Activated naive CD4-positive, alpha-beta T cell treated with anti-CD3 and anti-CD28 coated beads for 36 hours (primary cell): ENCODE data around the gene GTSE1. TPM values are rescaled to one million over a fixed set of nuclear protein-coding genes. Genes with fewer than 3 reads are reported as not detected.

ENCODE experiments used
- CTCF ChIA-PET: fragments of 350-600 bp; sonication (Branson Sonifier 250); formaldehyde crosslinking; loops from one replicate; lab custom pipeline; 2021; ENCODE audit warnings: antibody characterized with exemption; lab: Charles Lee
- DNase-seq: peaks from one replicate; pipeline ENCODE4 v3.0.0-alpha.2; 2020
- H3K27ac Mint-ChIP-seq: one replicate; pipeline ENCODE4 v1.8.0; 2021; ENCODE audit warnings: mild to moderate bottlenecking, mixed read lengths
- H3K27me3 Mint-ChIP-seq: one replicate; pipeline ENCODE4 v1.8.0; 2021; ENCODE audit warnings: low read depth, mixed read lengths
- H3K36me3 Mint-ChIP-seq: one replicate; pipeline ENCODE4 v1.8.0; 2021; ENCODE audit warnings: low read depth, mixed read lengths
- H3K4me1 Mint-ChIP-seq: one replicate; pipeline ENCODE4 v1.8.0; 2021; ENCODE audit warnings: low read depth, mixed read lengths
- H3K4me3 Mint-ChIP-seq: one replicate; pipeline ENCODE4 v1.8.0; 2021; ENCODE audit warnings: mild to moderate bottlenecking, moderate library complexity, mixed read lengths
- H3K9me3 Mint-ChIP-seq: one replicate; pipeline ENCODE4 v1.8.0; 2021; ENCODE audit warnings: mixed read lengths
- intact Hi-C: fragments of 100-400 bp; cut with micrococcal nuclease; formaldehyde crosslinking; loops from one replicate; pipeline ENCODE4 v1.15.1; 2023
- total RNA-seq, 2 experiments: library from RNA; stranded (reverse); gene quantifications; one replicate each; pipeline ENCODE4 v1.2.3, GENCODE V29; 2021

GTSE1 gene
- total RNA-seq, 2 experiments from 2014 or later = 39.7 to 39.8 TPM

- no peak for DNase-seq
- no peaks in the 10 kb centered on the region for H3K9me3 Mint-ChIP-seq
- CTCF ChIA-PET = interaction anchor here (2.9 kb wide), 1 partner anchor 172 kb away, joined by 57 read pairs; no protein-coding TSS in a partner anchor
- H3K27ac Mint-ChIP-seq = no peak overlapping the region
- H3K27me3 Mint-ChIP-seq = peaks cover 10% of the 10 kb centered on the region
- intact Hi-C loops = no loop called here
- H3K4me1 Mint-ChIP-seq = peaks cover 26% of the 10 kb centered on the region
- H3K36me3 Mint-ChIP-seq = no peaks in the 10 kb centered on the region
- H3K4me3 Mint-ChIP-seq = no peak overlapping the region
Measured at GRCh38 chr22:46368871-46369715, 72.4 kb downstream of the GTSE1 start.

GRCh38 chr22:46369716-46370583 lies 73.3 kb downstream of the GTSE1 start:
- DNase-seq = no peak
- CTCF ChIA-PET = no interaction called here
- no peaks in the 10 kb centered on the region for H3K36me3 Mint-ChIP-seq
- peaks cover 31% of the 10 kb centered on the region for H3K4me1 Mint-ChIP-seq
- H3K4me3 Mint-ChIP-seq = no peak overlapping the region
- H3K9me3 Mint-ChIP-seq = no peaks in the 10 kb centered on the region
- no peak overlapping the region for H3K27ac Mint-ChIP-seq
- intact Hi-C loops = no loop called here
- H3K27me3 Mint-ChIP-seq = peaks cover 11% of the 10 kb centered on the region

- peaks cover 2% of the 10 kb centered on the region for H3K9me3 Mint-ChIP-seq
- H3K4me1 Mint-ChIP-seq = peaks cover 34% of the 10 kb centered on the region
- H3K27ac Mint-ChIP-seq = no peak overlapping the region
- no peak overlapping the region for H3K4me3 Mint-ChIP-seq
- no peaks in the 10 kb centered on the region for H3K36me3 Mint-ChIP-seq
- intact Hi-C loops = no loop called here
- no peak for DNase-seq
- CTCF ChIA-PET = no interaction called here
- H3K27me3 Mint-ChIP-seq = peaks cover 15% of the 10 kb centered on the region
Measured at GRCh38 chr22:46370584-46371291, 74.1 kb downstream of the GTSE1 start.

DNA sequence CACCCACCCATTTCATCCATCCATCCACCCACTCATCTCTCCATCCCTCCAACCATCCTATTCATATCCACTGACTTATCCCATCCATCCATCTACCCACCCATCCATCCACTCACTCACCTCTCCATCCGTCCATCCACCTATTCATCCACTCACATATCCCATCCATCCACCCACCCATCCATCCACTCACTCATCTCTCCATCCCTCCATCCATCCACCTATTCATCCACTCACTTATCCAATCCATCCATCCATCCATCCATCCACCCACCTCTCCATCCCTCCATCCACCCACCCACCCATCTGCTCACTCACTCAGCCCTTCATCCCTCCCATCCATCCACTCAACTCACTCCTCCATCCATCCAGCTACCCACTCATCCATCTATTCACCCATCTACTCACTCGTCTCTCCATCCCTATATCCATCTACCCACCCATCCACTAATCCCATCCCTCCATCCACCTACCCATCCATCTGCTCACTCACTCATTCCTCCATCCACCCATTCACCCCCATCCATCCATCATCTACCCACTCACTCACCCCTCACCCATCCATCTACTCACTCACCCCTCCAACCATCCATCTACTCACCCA lies 75.1 kb downstream of the GTSE1 start:
- intact Hi-C loops = no loop called here
- Mint-ChIP-seq H3K4me3 (no peak overlapping the region), H3K4me1 (peaks cover 34% of the 10 kb centered on the region), H3K27me3 (peaks cover 15% of the 10 kb centered on the region), H3K27ac (no peak overlapping the region), H3K9me3 (peaks cover 10% of the 10 kb centered on the region), H3K36me3 (no peaks in the 10 kb centered on the region)
- no peak for DNase-seq
- CTCF ChIA-PET = no interaction called here

DNA sequence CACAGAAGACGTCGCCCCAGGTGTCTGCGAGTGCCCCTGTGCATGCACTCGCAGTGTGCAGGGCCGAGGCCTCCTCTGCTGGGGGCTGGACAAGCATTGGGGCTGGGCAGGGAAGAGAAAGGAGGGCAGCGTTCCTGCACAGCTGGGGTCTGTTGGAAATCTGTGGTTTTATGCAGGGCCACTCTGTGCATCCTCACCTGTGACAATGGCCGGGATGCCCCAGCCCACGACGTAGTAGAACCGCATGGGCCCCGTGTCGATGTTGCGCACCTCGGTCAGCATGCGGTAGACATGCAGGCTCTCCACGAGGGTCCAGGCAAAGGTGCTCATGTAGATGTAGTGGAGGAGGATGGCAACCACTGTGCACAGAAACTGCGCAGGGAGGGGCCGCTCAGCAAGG lies 76.0 kb downstream of the GTSE1 start:
- Mint-ChIP-seq H3K4me1 (peaks cover 33% of the 10 kb centered on the region), H3K9me3 (peaks cover 15% of the 10 kb centered on the region), H3K4me3 (no peak overlapping the region), H3K27me3 (peaks cover 15% of the 10 kb centered on the region), H3K36me3 (no peaks in the 10 kb centered on the region), H3K27ac (no peak overlapping the region)
- CTCF ChIA-PET = no interaction called here
- intact Hi-C loops = no loop called here
- no peak for DNase-seq

DNA sequence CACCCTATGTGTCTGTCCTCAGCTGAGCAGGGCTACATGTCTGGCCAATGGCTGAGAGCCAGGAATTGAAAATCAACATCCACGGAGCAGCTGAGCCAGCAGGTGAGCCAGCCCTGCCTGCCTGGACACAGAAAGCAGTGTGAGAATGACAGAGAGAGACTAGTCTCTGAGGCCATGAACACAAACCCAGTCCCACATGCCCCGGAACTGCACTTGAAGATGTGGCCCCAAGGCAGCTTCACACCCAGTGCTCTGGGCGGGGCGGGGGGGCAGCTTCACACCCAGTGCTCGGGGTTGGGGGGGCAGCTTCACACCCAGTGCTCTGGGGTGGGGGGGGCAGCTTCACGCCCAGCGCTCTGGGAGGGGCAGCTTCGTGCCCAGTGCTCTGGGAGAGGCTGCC lies 76.5 kb downstream of the GTSE1 start:
- Mint-ChIP-seq H3K27me3 (peaks cover 15% of the 10 kb centered on the region), H3K9me3 (peaks cover 15% of the 10 kb centered on the region), H3K27ac (no peak overlapping the region), H3K36me3 (no peaks in the 10 kb centered on the region), H3K4me3 (no peak overlapping the region), H3K4me1 (peaks cover 32% of the 10 kb centered on the region)
- DNase-seq = no peak
- intact Hi-C loops = no loop called here
- CTCF ChIA-PET = no interaction called here

GRCh38 chr22:46373921-46374662 lies 77.4 kb downstream of the GTSE1 start:
- Mint-ChIP-seq H3K4me1 (peaks cover 32% of the 10 kb centered on the region), H3K27ac (no peak overlapping the region), H3K36me3 (no peaks in the 10 kb centered on the region), H3K4me3 (no peak overlapping the region), H3K9me3 (peaks cover 15% of the 10 kb centered on the region), H3K27me3 (peaks cover 15% of the 10 kb centered on the region)
- peak; percentile 28 for DNase-seq
- CTCF ChIA-PET = no interaction called here
- intact Hi-C loops = no loop called here

DNA sequence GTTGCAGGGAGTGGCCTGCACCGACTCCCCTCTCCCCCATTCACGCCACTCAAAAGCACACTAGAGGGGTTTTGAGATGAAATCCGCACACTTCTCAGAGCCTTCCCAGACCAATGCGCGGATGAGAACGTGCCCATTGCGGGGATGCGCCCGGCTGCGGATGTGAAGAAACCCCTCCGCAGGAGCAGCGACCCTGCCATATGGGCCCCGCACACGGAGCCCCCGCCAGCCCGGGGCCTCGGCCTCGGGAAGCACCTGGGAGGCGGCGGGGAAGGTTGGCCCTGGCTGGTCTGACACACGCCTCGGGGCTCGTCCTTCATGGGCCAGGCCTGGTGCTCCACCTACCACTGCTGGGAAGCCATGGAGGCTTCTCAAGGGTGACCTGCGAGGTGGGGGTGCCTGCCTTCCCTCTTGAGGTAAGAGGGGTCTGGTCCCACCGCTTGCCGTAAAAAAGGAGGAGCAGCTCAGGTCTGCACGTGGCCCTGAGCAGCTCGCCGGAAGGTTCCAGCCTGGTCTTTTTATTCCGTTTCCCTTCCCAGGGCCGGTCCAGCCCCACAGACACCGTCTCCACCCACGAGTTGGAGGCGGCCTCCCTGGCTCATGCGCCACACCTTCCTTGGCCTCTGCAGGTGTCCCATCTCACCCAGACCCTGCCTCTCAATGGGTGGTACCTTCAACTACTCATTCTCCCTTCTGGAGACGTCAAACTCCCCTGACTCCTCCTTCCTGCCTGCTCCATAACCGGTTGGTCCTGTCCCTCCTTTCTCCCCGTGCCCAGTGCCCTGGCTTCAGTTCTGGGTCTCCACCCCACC lies 78.2 kb downstream of the GTSE1 start:
- no peaks in the 10 kb centered on the region for H3K36me3 Mint-ChIP-seq
- H3K27ac Mint-ChIP-seq = no peak overlapping the region
- intact Hi-C loops = no loop called here
- H3K9me3 Mint-ChIP-seq = peaks cover 15% of the 10 kb centered on the region
- peaks cover 15% of the 10 kb centered on the region for H3K27me3 Mint-ChIP-seq
- CTCF ChIA-PET = no interaction called here
- H3K4me1 Mint-ChIP-seq = peaks cover 31% of the 10 kb centered on the region
- no peak for DNase-seq
- H3K4me3 Mint-ChIP-seq = no peak overlapping the region

DNA sequence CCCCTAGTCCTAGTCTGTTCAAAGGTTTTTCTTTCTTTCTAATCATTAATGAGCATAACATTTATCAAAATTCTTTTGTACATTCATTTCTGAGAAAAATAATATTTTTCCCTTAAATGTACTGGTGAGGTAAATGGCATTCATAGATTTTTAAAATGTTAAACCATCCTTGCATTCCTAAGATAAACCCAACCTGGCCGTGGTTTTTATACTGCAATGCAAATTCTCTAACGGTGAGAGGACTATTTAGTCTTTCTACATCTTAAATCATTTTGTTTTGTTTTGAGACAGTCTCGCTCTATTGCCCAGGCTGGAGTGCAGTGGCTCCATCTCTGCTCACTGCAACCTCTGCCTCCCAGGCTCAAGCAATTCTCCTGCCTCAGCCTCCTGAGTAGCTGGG lies 79.4 kb downstream of the GTSE1 start:
- Mint-ChIP-seq H3K4me1 (peaks cover 20% of the 10 kb centered on the region), H3K36me3 (no peaks in the 10 kb centered on the region), H3K9me3 (peaks cover 15% of the 10 kb centered on the region), H3K4me3 (no peak overlapping the region), H3K27me3 (peaks cover 15% of the 10 kb centered on the region), H3K27ac (no peak overlapping the region)
- DNase-seq = no peak
- CTCF ChIA-PET = interaction anchor here (1.0 kb wide), 1 partner anchor 8 kb away, joined by 4 read pairs; no protein-coding TSS in a partner anchor
- intact Hi-C loops = no loop called here

DNA sequence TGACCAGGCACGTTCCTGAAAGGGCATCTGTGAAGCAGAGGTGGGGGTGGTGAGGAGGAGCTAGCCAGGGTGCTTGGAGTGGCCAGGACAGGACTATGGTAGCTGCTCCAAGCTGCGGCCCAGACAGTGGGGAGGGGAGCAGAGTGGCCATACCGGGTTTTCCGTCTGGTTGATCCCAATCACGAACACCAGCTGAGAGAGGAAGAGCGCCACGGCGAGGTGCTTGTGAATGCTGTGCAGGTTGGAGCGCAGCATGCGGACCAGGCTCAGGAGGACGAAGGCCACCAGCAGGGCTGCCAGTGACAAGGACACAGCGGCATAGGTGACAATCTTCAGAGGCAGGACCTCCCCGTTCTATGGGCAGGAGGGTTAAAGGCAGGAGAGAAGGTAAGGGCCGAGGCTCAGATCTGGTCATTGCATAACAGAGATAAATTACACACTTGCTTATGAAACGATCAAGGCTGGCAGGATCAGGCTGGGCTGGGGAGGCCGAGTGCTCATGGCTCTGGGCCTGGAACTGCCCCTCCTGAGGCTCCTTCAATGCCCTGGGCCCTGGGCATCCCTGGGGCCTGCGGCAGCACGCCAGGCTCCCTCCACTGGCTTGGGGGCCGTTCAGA lies 80.3 kb downstream of the GTSE1 start:
- CTCF ChIA-PET = interaction anchor here (1.0 kb wide), 1 partner anchor 9 kb away, joined by 4 read pairs; no protein-coding TSS in a partner anchor
- Mint-ChIP-seq H3K27ac (no peak overlapping the region), H3K4me1 (peaks cover 20% of the 10 kb centered on the region), H3K27me3 (peaks cover 15% of the 10 kb centered on the region), H3K9me3 (peaks cover 15% of the 10 kb centered on the region), H3K4me3 (no peak overlapping the region), H3K36me3 (no peaks in the 10 kb centered on the region)
- DNase-seq = no peak
- intact Hi-C loops = no loop called here
